ENCODE measurements around the gene ZNF320. TPM values are rescaled to one million over a fixed set of nuclear protein-coding genes. Genes with fewer than 3 reads are reported as not detected.

Gene ZNF320
- total and polyA plus RNA-seq, 9 of the 15 experiments (the other 6 are each of a cell fraction or from before 2014, with no cell fraction given) = 5.4 to 25.6 (median 11.7) TPM

GRCh38 chr19:52857378-52858191 is 39.9 kb downstream of the ZNF320 start, which contains the start of gene ZNF468 (continued):
- TF ChIP-seq ARID4B (CRISPR knock-in tag; IDR thresholded peaks at IDR 0.05) (0 out of 2 replicates have a peak, but pooled peaks have one; percentile 28), POLR2G (IDR thresholded peaks at IDR 0.05; ENCODE audit: low read depth, low read length) (peak; percentile 75), TAF1 (IDR thresholded peaks at IDR 0.05; ENCODE audit: control insufficient read depth, extremely low read depth, insufficient read depth, low read length, severe bottlenecking) (peak; percentile 57), SRF (CRISPR knock-in tag; IDR thresholded peaks at IDR 0.05) (0 out of 4 replicates have a peak, but pooled peaks of 1 of the 2 experiments have one; percentile 36), HDAC1 (IDR thresholded peaks at IDR 0.05) (peak in 1 of 2 experiments; percentile 65; a peak in 2 of 4 replicates), PHF8 (IDR thresholded peaks at IDR 0.05; ENCODE audit: borderline replicate concordance, low read length) (peak; percentile 51; the same call in 1 of the 2 replicates), NRF1 (conservative IDR thresholded peaks at IDR 0.05 in 1 of 2, IDR thresholded peaks at IDR 0.05 in 1 of 2) (peak; percentile 92 to 94), POLR2A (conservative IDR thresholded peaks at IDR 0.05) (peak; percentile 76), MAZ (CRISPR knock-in tag; conservative IDR thresholded peaks at IDR 0.05 in 1 of 2, IDR thresholded peaks at IDR 0.05 in 1 of 2) (peak; percentile 38 to 63; a peak in 1 of 4 replicates), ZBTB2 (IDR thresholded peaks at IDR 0.05) (0 out of 2 replicates have a peak, but pooled peaks have one; percentile 22), RAD21 (CRISPR knock-in tag; conservative IDR thresholded peaks at IDR 0.05 in 1 of 2, IDR thresholded peaks at IDR 0.05 in 1 of 2) (peak; percentile 14 to 36; a peak in 2 of 4 replicates), RBFOX2 (IDR thresholded peaks at IDR 0.05; ENCODE audit: low read depth, low read length) (peak; percentile 79), ELF2 (CRISPR knock-in tag; IDR thresholded peaks at IDR 0.05) (peak; percentile 60; the same call in 1 of the 2 replicates), CXXC5 (CRISPR knock-in tag; IDR thresholded peaks at IDR 0.05) (0 out of 2 replicates have a peak, but pooled peaks have one; percentile 23), MNT (conservative IDR thresholded peaks at IDR 0.05) (peak; percentile 33 to 49; a peak in 1 of 4 replicates), YY1 (IDR thresholded peaks at IDR 0.05; ENCODE audit: borderline replicate concordance in 1 of 3, control insufficient read depth in 1 of 3, extremely low read depth in 1 of 3, insufficient read depth in 3 of 3, insufficient read length in 1 of 3, insufficient replicate concordance in 2 of 3, low read depth in 1 of 3, low read length in 2 of 3) (peak in 1 of 3 experiments; percentile 21)

Measured in K562 (cell line).